ENCODE data around the gene RHEB. TPM values are rescaled to one million over a fixed set of nuclear protein-coding genes. Genes with fewer than 3 reads are reported as not detected.
A peak's percentile ranks its signal among the peaks of the same experiment; 100 is the strongest.

Gene RHEB
- total RNA-seq, 1 donor from 2014 or later: 113 TPM

DNA sequence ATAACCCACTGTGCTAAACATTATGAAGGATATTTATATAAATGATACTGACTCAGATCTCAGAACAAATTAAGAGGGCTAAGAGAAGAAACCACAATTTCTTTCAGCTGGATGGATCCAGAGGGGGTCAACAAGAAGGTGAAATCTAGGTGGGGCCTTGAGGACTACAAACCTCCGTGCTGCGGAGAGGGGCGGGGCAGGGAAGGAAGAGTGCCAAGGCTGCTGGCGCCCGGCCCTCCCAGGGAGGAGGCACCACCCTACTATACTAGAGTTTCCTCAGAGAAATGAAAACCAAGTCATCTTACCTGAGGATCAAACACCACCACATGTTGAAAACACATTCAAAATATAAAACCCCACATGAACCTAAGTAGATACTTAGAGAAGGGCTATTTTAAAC, 50.4 kb downstream of the RHEB start:
- Histone ChIP-seq H3K36me3 (peaks cover 65% of the 10 kb centered on the region), H3K4me3 (no peak overlapping the region), H3K27me3 (ENCODE audit: low read depth) (no peaks in the 10 kb centered on the region), H3K27ac (replicated peaks) (no peak overlapping the region), H3K9me3 (replicated peaks) (no peaks in the 10 kb centered on the region), H3K4me1 (peaks cover 52% of the 10 kb centered on the region)
- TF ChIP-seq, protein P1, sequence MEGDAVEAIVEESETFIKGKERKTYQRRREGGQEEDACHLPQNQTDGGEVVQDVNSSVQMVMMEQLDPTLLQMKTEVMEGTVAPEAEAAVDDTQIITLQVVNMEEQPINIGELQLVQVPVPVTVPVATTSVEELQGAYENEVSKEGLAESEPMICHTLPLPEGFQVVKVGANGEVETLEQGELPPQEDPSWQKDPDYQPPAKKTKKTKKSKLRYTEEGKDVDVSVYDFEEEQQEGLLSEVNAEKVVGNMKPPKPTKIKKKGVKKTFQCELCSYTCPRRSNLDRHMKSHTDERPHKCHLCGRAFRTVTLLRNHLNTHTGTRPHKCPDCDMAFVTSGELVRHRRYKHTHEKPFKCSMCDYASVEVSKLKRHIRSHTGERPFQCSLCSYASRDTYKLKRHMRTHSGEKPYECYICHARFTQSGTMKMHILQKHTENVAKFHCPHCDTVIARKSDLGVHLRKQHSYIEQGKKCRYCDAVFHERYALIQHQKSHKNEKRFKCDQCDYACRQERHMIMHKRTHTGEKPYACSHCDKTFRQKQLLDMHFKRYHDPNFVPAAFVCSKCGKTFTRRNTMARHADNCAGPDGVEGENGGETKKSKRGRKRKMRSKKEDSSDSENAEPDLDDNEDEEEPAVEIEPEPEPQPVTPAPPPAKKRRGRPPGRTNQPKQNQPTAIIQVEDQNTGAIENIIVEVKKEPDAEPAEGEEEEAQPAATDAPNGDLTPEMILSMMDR (IDR thresholded peaks at IDR 0.05; ENCODE audit: borderline replicate concordance): no peak
- intact Hi-C loops (cut with micrococcal nuclease): no loop called here
- DNase-seq: no peak

DNA sequence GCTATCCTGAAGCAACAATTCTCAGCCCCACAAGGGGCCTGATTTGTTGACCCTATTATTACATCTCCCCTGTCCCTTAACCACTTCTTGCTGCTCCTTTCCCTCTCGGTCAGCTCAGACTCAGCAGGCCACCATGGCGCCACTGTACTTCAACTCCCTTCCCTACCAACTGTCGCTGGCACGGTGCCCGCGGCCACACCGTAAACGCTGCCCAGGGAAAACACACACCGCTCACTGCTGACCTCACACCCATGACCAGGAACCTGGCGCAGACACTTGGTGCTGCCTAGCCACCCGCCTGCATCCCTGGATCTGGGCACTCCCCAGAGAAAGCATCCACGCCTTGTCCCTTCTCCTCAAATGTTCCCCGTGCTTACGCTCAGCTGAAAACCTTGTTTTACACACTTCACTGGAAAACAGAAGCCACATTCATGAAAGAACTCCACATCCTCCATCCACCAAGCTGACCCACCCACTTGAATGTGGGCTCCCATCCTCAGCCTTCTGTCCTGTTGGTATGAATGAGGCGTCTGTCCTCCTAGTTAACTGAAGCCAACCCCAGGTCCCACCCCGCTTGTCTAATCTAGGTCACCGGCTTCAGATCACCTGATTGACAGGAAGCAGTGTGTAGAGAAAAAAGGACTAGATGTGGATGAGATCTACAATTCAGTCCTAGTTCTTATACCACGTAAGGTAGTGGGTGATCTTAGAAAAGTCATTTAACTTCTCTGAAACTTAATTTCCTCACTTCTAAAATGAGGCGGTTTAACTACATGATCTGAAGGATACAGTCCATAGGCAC, 51.3 kb downstream of the RHEB start:
- Histone ChIP-seq H3K4me3 (no peak overlapping the region), H3K36me3 (peaks cover 65% of the 10 kb centered on the region), H3K9me3 (replicated peaks) (peaks cover under 1% of the 10 kb centered on the region), H3K27me3 (ENCODE audit: low read depth) (no peaks in the 10 kb centered on the region), H3K27ac (replicated peaks) (no peak overlapping the region), H3K4me1 (peaks cover 51% of the 10 kb centered on the region)
- TF ChIP-seq, protein P1 (IDR thresholded peaks at IDR 0.05; ENCODE audit: borderline replicate concordance): no peak
- intact Hi-C loops (cut with micrococcal nuclease): no loop called here
- DNase-seq: no peak

DNA sequence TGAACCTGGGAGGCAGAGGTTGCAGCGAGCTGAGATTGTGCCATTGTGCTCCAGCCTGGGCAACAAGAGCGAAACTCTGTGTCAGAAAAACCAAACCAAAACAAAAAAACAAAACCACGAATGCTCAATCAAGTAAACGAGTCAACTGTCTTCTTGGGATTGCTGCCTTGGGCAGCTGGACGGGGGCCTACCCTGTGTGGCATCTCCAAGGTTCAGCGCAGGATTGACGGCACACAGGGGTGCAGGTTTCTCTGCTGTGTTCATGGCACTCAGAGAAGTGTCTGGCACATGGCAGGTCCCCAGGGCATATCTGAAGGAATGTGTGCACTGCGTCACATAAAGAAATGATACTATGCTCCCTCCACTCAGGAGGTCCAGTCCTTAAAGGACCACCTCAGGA, 54.5 kb downstream of the RHEB start:
- no peak overlapping the region for H3K27ac ChIP-seq (replicated peaks)
- H3K36me3 ChIP-seq: peaks cover 55% of the 10 kb centered on the region
- DNase-seq: no peak
- H3K4me1 ChIP-seq: peaks cover 41% of the 10 kb centered on the region
- intact Hi-C loops (cut with micrococcal nuclease): no loop called here
- TF ChIP-seq, protein P1 (IDR thresholded peaks at IDR 0.05; ENCODE audit: borderline replicate concordance): no peak
- H3K9me3 ChIP-seq (replicated peaks): peaks cover 15% of the 10 kb centered on the region
- no peak overlapping the region for H3K4me3 ChIP-seq
- H3K27me3 ChIP-seq (ENCODE audit: low read depth): no peaks in the 10 kb centered on the region

DNA sequence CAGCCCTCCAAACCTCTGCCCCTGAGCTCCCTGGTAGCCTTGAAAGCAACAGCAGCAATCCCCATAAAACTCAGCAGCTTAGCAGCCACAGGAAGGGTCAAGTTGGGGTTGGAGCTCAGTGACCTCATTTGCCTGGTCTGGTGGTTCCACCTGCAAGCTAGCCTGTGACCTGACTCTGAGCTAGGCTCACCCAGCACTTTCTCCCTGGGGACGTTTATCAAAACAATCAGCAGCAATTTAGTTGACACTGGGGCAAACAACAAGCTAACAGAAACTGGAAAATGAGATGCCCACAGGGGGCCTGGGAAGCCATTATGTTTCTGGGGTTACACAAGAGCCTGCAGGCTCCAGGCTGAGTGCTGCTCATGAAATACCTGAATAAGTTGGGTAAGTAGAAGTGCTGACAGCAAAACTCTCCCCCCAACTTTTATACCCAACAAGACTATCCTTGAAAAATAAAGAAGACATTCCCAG, 57.4 kb downstream of the RHEB start:
- no peak overlapping the region for H3K27ac ChIP-seq (replicated peaks)
- intact Hi-C loops (cut with micrococcal nuclease): loop anchor here (5.0 kb wide), 1 partner anchor 60 kb away; no protein-coding TSS in a partner anchor
- TF ChIP-seq, protein P1 (IDR thresholded peaks at IDR 0.05; ENCODE audit: borderline replicate concordance): no peak

DNA sequence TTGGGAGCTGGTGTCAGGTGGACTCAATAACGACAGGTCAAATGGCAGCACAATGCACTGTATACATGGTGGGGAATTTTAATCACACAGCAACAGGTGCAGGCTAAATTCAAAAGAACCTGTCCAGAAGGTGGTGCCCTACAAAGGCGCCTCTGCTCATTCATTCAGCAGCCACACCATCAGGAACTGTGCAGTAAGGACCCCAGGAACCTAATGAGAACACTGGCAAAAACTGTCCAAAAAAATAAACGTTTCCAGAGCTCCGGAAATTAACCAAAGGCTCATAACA, 57.8 kb downstream of the RHEB start:
- intact Hi-C loops (cut with micrococcal nuclease): loop anchor here (5.0 kb wide), 1 partner anchor 60 kb away; no protein-coding TSS in a partner anchor
- no peak for DNase-seq
- TF ChIP-seq, protein P1 (IDR thresholded peaks at IDR 0.05; ENCODE audit: borderline replicate concordance): no peak
- H3K27me3 ChIP-seq (ENCODE audit: low read depth): no peaks in the 10 kb centered on the region
- peak overlapping the region; percentile 93 for H3K27ac ChIP-seq (replicated peaks)
- H3K36me3 ChIP-seq: peaks cover 30% of the 10 kb centered on the region
- no peak overlapping the region for H3K4me3 ChIP-seq
- H3K4me1 ChIP-seq: peaks cover 34% of the 10 kb centered on the region
- H3K9me3 ChIP-seq (replicated peaks): peaks cover 15% of the 10 kb centered on the region

More for the DNA sequence above, 57.4 kb downstream of the RHEB start:
- peaks cover 33% of the 10 kb centered on the region for H3K36me3 ChIP-seq
- H3K27me3 ChIP-seq (ENCODE audit: low read depth): no peaks in the 10 kb centered on the region
- H3K9me3 ChIP-seq (replicated peaks): peaks cover 15% of the 10 kb centered on the region
- H3K4me3 ChIP-seq: no peak overlapping the region
- H3K4me1 ChIP-seq: peaks cover 34% of the 10 kb centered on the region
- no peak for DNase-seq

Measured in left ventricle myocardium inferior (tissue), 1 donor.